Lower leg skin (tissue), 3 donors: ENCODE measurements around the gene NTNG1.

Experiments
- CTCF ChIP-seq, 3 donors: fragments of 450-650 bp; IDR thresholded peaks; one replicate each; pipeline ENCODE4 v1.5.1; 2016; ENCODE audit warnings: antibody characterized with exemption in 3 of 3, mild to moderate bottlenecking in 3 of 3, moderate library complexity in 2 of 3
- POLR2A ChIP-seq, 2 donors: fragments of 450-650 bp; IDR thresholded peaks; one replicate each; pipeline ENCODE4 v1.6.1; 2016 to 2017; ENCODE audit warnings: antibody characterized with exemption in 2 of 2, mild to moderate bottlenecking in 1 of 2, moderate library complexity in 1 of 2

GRCh38 chr1:107436552-107437241 is 295.9 kb downstream of the NTNG1 start:
- TF ChIP-seq CTCF (IDR thresholded peaks at IDR 0.05) (no peak), POLR2A (IDR thresholded peaks at IDR 0.05) (no peak)
